HL-60/S4 treated with retinoic acid at 250 ng/mL for 4 days and 3 days (cell line): ENCODE measurements around the gene MYH7B.

ENCODE experiments used
- in situ Hi-C: fragments of 300-500 bp; cut with MboI; formaldehyde crosslinking; loops from 2 replicates; pipeline ENCODE4 v1.7.0; 2022; ENCODE audit warnings: low sequenced_read_pairs

Gene MYH7B

GRCh38 chr20:35002426-35003210, 47.0 kb downstream of the MYH7B start:
- in situ Hi-C loops: no loop called here

- in situ Hi-C loops: no loop called here
Measured at GRCh38 chr20:35003211-35004031, 47.8 kb downstream of the MYH7B start.

- in situ Hi-C loops: no loop called here
Measured at GRCh38 chr20:35004051-35004725, 48.5 kb downstream of the MYH7B start.

GRCh38 chr20:35004749-35005462, 49.2 kb downstream of the MYH7B start:
- in situ Hi-C loops: no loop called here
